WTC11 (cell line): Measurements from ENCODE around the gene COLGALT1. TPM values are rescaled to one million over a fixed set of nuclear protein-coding genes. Genes with fewer than 3 reads are reported as not detected.

ENCODE experiments used
- ATAC-seq: fragments of 200-7000 bp; cut with Tn5 transposase; 2 replicates; pipeline ENCODE4 v1.10.0; 2021; ENCODE audit warnings: mild to moderate bottlenecking, moderate library complexity
- CTCF ChIA-PET: fragments of 300-600 bp; sonication (Branson Sonifier 250); formaldehyde crosslinking; loops from one replicate; lab custom pipeline; 2021; ENCODE audit warnings: antibody characterized with exemption; lab: Charles Lee
- POLR2A ChIA-PET: fragments of 350-600 bp; sonication (Branson Sonifier 250); formaldehyde crosslinking; loops from one replicate; lab custom pipeline; 2021; ENCODE audit warnings: antibody characterized with exemption; lab: Charles Lee
- DNase-seq: peaks from one replicate; pipeline ENCODE4 v3.0.0; 2021; ENCODE audit warnings: low spot score
- H3K27ac Mint-ChIP-seq: 2 replicates; pipeline ENCODE4 v1.8.0; 2021; ENCODE audit warnings: mixed read lengths
- H3K27me3 Mint-ChIP-seq: 2 replicates; pipeline ENCODE4 v1.8.0; 2021; ENCODE audit warnings: low read depth, mild to moderate bottlenecking, moderate library complexity, mixed read lengths
- H3K36me3 Mint-ChIP-seq: 2 replicates; pipeline ENCODE4 v1.8.0; 2021; ENCODE audit warnings: mixed read lengths
- H3K4me1 Mint-ChIP-seq: 2 replicates; pipeline ENCODE4 v1.8.0; 2022; ENCODE audit warnings: mixed read lengths
- H3K4me3 Mint-ChIP-seq: 2 replicates; pipeline ENCODE4 v1.8.0; 2021; ENCODE audit warnings: mild to moderate bottlenecking, moderate library complexity, mixed read lengths
- H3K9me3 Mint-ChIP-seq: 2 replicates; pipeline ENCODE4 v1.8.0; 2021; ENCODE audit warnings: mixed read lengths
- ARID4B ChIP-seq: sonication (generic); formaldehyde crosslinking; IDR thresholded peaks from 2 replicates; pipeline ENCODE4 v1.8.0; 2023; ENCODE audit warnings: missing genetic modification reagents, mild to moderate bottlenecking, borderline replicate concordance
- ATF1 ChIP-seq: sonication (generic); formaldehyde crosslinking; IDR thresholded peaks from 2 replicates; pipeline ENCODE4 v1.8.1; 2023; ENCODE audit warnings: mild to moderate bottlenecking, moderate library complexity, missing genetic modification reagents
- ATF2 ChIP-seq: sonication (generic); formaldehyde crosslinking; IDR thresholded peaks from 2 replicates; pipeline ENCODE4 v1.8.1; 2022; ENCODE audit warnings: low read depth, missing genetic modification reagents, borderline replicate concordance
- CDX4 ChIP-seq: fragments of 250-450 bp; sonication (Bioruptor Pico); IDR thresholded peaks from 2 replicates; pipeline ENCODE4 v1.9.0; 2021; ENCODE audit warnings: moderate library complexity, mild to moderate bottlenecking, inconsistent platforms, borderline replicate concordance
- CREB1 ChIP-seq: sonication (generic); formaldehyde crosslinking; IDR thresholded peaks from 2 replicates; pipeline ENCODE4 v1.8.0; 2023; ENCODE audit warnings: mild to moderate bottlenecking, missing genetic modification reagents
- E2F1 ChIP-seq: sonication (generic); formaldehyde crosslinking; IDR thresholded peaks from 2 replicates; pipeline ENCODE4 v1.8.0; 2022; ENCODE audit warnings: mild to moderate bottlenecking, missing genetic modification reagents
- E2F5 ChIP-seq: sonication (generic); formaldehyde crosslinking; IDR thresholded peaks from 2 replicates; pipeline ENCODE4 v1.8.1; 2022; ENCODE audit warnings: mild to moderate bottlenecking, moderate library complexity, missing genetic modification reagents
- ESRRA ChIP-seq: sonication (generic); formaldehyde crosslinking; IDR thresholded peaks from 2 replicates; pipeline ENCODE4 v1.8.1; 2022; ENCODE audit warnings: mild to moderate bottlenecking, missing genetic modification reagents, borderline replicate concordance
- FOXK1 ChIP-seq: sonication (generic); formaldehyde crosslinking; IDR thresholded peaks from 2 replicates; pipeline ENCODE4 v1.8.0; 2022; ENCODE audit warnings: mild to moderate bottlenecking, moderate library complexity, missing genetic modification reagents
- GABPB1 ChIP-seq: sonication (generic); formaldehyde crosslinking; IDR thresholded peaks from 2 replicates; pipeline ENCODE4 v1.8.1; 2023; ENCODE audit warnings: mild to moderate bottlenecking, missing genetic modification reagents
- GTF2I ChIP-seq: fragments of 250-450 bp; sonication (Bioruptor Pico); conservative IDR thresholded peaks from 2 replicates; pipeline ENCODE4 v1.4.0; 2021; ENCODE audit warnings: mild to moderate bottlenecking
- HMGA2 ChIP-seq: fragments of 250-450 bp; sonication (Bioruptor Pico); IDR thresholded peaks from 2 replicates; pipeline ENCODE4 v1.4.0; 2021; ENCODE audit warnings: mild to moderate bottlenecking, moderate library complexity
- NFYB ChIP-seq: sonication (generic); formaldehyde crosslinking; conservative IDR thresholded peaks from 2 replicates; pipeline ENCODE4 v1.8.0; 2022; ENCODE audit warnings: low read depth, missing genetic modification reagents
- PREB ChIP-seq: sonication (generic); formaldehyde crosslinking; IDR thresholded peaks from 2 replicates; pipeline ENCODE4 v1.8.1; 2022; ENCODE audit warnings: mild to moderate bottlenecking, missing genetic modification reagents, moderate library complexity, borderline replicate concordance
- PRRX2 ChIP-seq: fragments of 250-450 bp; sonication (Bioruptor Pico); IDR thresholded peaks from 2 replicates; pipeline ENCODE4 v1.8.0; 2021; ENCODE audit warnings: mild to moderate bottlenecking
- SMAD3 ChIP-seq: sonication (generic); formaldehyde crosslinking; IDR thresholded peaks from 2 replicates; pipeline ENCODE4 v1.8.0; 2022; ENCODE audit warnings: missing genetic modification reagents, mild to moderate bottlenecking, borderline replicate concordance
- SP1 ChIP-seq: sonication (generic); formaldehyde crosslinking; conservative IDR thresholded peaks from 2 replicates; pipeline ENCODE4 v1.8.1; 2022; ENCODE audit warnings: missing genetic modification reagents
- TCF7 ChIP-seq: sonication (generic); formaldehyde crosslinking; IDR thresholded peaks from 2 replicates; pipeline ENCODE4 v1.8.0; 2022; ENCODE audit warnings: mild to moderate bottlenecking, low read depth, missing genetic modification reagents, moderate library complexity
- TEAD1 ChIP-seq: sonication (generic); formaldehyde crosslinking; IDR thresholded peaks from 2 replicates; pipeline ENCODE4 v1.8.0; 2022; ENCODE audit warnings: mild to moderate bottlenecking, missing genetic modification reagents
- ZNF512 ChIP-seq: sonication (generic); formaldehyde crosslinking; IDR thresholded peaks from 2 replicates; pipeline ENCODE4 v1.8.1; 2022; ENCODE audit warnings: missing genetic modification reagents, borderline replicate concordance
- total RNA-seq: library from RNA; stranded (reverse); gene quantifications from 3 replicates; pipeline ENCODE4 v1.2.3, GENCODE V29; 2021

The COLGALT1 gene
- total RNA-seq, 1 experiment from 2014 or later = 54.0 TPM

GRCh38 chr19:17538684-17539237 is 16.7 kb upstream of the COLGALT1 start:
- Mint-ChIP-seq H3K27ac (no peak overlapping the region), H3K4me3 (peak overlapping the region; percentile 83), H3K27me3 (peaks cover 46% of the 10 kb centered on the region), H3K9me3 (no peaks in the 10 kb centered on the region), H3K36me3 (no peaks in the 10 kb centered on the region), H3K4me1 (peaks cover 4% of the 10 kb centered on the region)
- ATAC-seq (no peak), DNase-seq (no peak)
- TF ChIP-seq ZNF512 (CRISPR knock-in tag) = peak; percentile 96
- TF ChIP-seq TEAD1 = no peak
- peak; percentile 93 for TF ChIP-seq GTF2I (CRISPR knock-in tag)
- CTCF ChIA-PET = interaction anchor here (0.6 to 2.6 kb wide), 13 partner anchors 8 to 321 kb away, joined by 3 to 11 read pairs (median 4); partner anchors contain the start of genes PGLS and RPL18A
- POLR2A ChIA-PET = interaction anchor here (0.6 to 1.0 kb wide), 3 partner anchors 27 to 44 kb away, joined by 3 to 7 read pairs (median 3); partner anchors contain the start of gene PGLS

GRCh38 chr19:17539238-17540117 is 16.0 kb upstream of the COLGALT1 start:
- DNase-seq = peak; percentile 100
- no peaks in the 10 kb centered on the region for H3K36me3 Mint-ChIP-seq
- peak; percentile 85 for ATAC-seq
- POLR2A ChIA-PET = interaction anchor here (0.6 to 1.0 kb wide), 4 partner anchors 28 to 292 kb away, joined by 3 to 7 read pairs (median 5); partner anchors contain the start of gene PGLS
- peak overlapping the region; percentile 83 for H3K4me3 Mint-ChIP-seq
- peaks cover 46% of the 10 kb centered on the region for H3K27me3 Mint-ChIP-seq
- CTCF ChIA-PET = interaction anchor here (0.6 to 2.6 kb wide), 14 partner anchors 9 to 898 kb away, joined by 3 to 11 read pairs (median 4); partner anchors contain the start of gene PGLS
- no peaks in the 10 kb centered on the region for H3K9me3 Mint-ChIP-seq
- no peak overlapping the region; the same call in 1 of the 2 replicates for H3K27ac Mint-ChIP-seq
- peaks cover 4% of the 10 kb centered on the region for H3K4me1 Mint-ChIP-seq
- TF ChIP-seq FOXK1 (CRISPR knock-in tag) (peak; percentile 2; the same call in 1 of the 2 replicates), ARID4B (CRISPR knock-in tag) (0 out of 2 replicates have a peak, but pooled peaks have one; percentile 94), TCF7 (peak; percentile 86; the same call in 1 of the 2 replicates), PRRX2 (no peak), HMGA2 (CRISPR knock-in tag) (no peak), PREB (CRISPR knock-in tag) (0 out of 2 replicates have a peak, but pooled peaks have one; percentile 31), SP1 (CRISPR knock-in tag) (peak; percentile 75; the same call in 1 of the 2 replicates), CREB1 (CRISPR knock-in tag) (no peak), CDX4 (CRISPR knock-in tag) (no peak), GABPB1 (CRISPR knock-in tag) (no peak), E2F5 (peak; percentile 97), ESRRA (CRISPR knock-in tag) (no peak), E2F1 (CRISPR knock-in tag) (peak; percentile 54; the same call in 1 of the 2 replicates), ATF1 (CRISPR knock-in tag) (peak; percentile 53; the same call in 1 of the 2 replicates), ATF2 (CRISPR knock-in tag) (0 out of 2 replicates have a peak, but pooled peaks have one; percentile 15), NFYB (CRISPR knock-in tag) (no peak), SMAD3 (CRISPR knock-in tag) (no peak)
